Measurements from ENCODE around the gene CGNL1.

CGNL1 gene

DNA sequence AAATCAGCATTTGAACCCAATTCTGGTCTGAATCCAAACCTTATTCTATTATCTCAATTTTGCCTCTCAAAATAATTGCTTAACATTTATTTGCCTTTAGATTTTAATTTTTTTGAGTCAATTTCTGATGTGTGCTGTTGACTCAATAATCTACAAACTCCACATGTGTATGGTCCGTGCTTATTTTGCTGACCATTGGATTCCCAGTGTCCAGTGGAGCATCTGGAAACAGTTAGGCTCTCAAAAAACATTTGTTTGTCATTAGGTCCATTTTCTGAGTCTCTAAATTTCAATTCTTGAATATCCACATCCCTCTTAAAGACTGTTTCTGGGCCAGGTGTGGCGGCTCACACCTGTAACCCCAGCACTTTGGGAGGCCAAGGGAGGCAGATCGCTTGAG lies 196.2 kb downstream of the CGNL1 start:
- TF ChIP-seq, protein P1, sequence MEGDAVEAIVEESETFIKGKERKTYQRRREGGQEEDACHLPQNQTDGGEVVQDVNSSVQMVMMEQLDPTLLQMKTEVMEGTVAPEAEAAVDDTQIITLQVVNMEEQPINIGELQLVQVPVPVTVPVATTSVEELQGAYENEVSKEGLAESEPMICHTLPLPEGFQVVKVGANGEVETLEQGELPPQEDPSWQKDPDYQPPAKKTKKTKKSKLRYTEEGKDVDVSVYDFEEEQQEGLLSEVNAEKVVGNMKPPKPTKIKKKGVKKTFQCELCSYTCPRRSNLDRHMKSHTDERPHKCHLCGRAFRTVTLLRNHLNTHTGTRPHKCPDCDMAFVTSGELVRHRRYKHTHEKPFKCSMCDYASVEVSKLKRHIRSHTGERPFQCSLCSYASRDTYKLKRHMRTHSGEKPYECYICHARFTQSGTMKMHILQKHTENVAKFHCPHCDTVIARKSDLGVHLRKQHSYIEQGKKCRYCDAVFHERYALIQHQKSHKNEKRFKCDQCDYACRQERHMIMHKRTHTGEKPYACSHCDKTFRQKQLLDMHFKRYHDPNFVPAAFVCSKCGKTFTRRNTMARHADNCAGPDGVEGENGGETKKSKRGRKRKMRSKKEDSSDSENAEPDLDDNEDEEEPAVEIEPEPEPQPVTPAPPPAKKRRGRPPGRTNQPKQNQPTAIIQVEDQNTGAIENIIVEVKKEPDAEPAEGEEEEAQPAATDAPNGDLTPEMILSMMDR (conservative IDR thresholded peaks at IDR 0.05; ENCODE audit: low read depth, low read length), result no peak
- no peak overlapping the region for H3K4me3 ChIP-seq (ENCODE audit: low read depth, low read length)
- DNase-seq (ENCODE audit: low read depth), result no peak

DNA sequence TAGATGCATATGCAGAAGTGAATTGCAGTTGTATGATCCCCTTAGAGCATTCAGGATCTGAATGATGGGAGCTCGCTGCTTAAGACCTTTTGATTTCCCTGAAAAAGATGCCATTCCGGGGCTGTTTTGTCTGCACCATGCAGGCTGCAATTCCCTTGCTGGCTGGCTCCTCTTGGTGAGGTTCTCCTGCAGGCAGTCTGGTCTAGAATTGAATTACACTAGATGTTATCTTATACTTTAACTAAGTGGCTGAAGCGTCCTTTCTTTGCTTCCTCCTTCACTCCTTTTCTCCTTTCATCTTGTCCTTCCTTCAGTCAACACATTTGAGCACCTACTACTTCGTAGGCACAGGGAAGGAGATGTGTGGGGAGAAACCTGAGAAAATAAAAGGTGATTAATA lies 196.8 kb downstream of the CGNL1 start:
- no peak for DNase-seq (ENCODE audit: low read depth)
- no peak overlapping the region for H3K4me3 ChIP-seq (ENCODE audit: low read depth, low read length)
- TF ChIP-seq, protein P1 (conservative IDR thresholded peaks at IDR 0.05; ENCODE audit: low read depth, low read length), result no peak

DNA sequence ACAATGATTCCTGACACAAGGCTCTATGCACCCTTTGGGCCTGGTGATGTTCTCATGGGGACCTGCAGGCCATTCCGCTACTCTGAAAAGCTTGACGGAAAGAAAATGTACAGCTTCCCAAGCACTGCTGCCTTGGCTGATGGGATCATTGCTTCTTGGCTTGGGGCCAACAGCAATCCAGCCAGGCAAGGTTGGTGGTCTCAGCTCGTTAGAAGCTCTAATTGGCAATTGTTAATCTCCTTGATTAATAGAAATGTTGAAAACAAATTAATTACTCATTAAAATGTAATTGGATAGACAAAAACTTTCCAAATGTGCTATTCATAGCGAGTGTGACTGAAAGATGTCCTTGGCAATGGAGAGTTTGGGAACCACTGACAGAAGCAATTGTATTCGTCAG lies 199.1 kb downstream of the CGNL1 start:
- no peak overlapping the region for H3K4me3 ChIP-seq (ENCODE audit: low read depth, low read length)
- no peak for DNase-seq (ENCODE audit: low read depth)
- TF ChIP-seq, protein P1 (conservative IDR thresholded peaks at IDR 0.05; ENCODE audit: low read depth, low read length), result no peak

DNA sequence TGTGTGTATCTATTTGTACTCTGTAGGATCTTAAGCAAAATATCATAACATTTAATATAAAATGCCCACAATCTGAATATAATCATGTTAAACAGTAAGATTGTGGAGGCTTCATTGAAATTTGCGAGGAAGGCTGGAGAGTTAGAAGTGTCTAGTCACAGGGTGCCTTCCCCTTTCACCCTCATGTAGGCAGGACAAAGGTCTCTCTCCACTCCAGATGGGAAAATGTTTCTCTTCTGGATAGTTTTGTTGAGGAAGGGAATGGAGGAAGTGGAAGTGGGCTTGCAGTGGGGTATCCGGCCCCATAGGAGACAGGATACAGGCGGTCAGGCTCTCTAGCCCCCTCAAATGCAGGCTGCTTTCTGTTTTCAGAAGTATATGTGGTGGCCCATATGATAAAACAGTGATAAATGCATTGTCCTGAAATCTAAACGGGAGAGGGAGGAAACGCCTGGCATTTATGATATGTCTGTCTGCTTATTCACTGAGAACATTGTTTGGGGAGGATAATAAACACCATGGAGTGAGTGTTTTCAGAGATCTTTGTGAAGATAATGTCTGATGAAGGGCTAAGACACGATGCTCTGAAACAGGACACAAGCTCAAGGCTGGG lies 202.1 kb downstream of the CGNL1 start:
- TF ChIP-seq, protein P1 (conservative IDR thresholded peaks at IDR 0.05; ENCODE audit: low read depth, low read length), result no peak
- no peak overlapping the region for H3K4me3 ChIP-seq (ENCODE audit: low read depth, low read length)
- no peak for DNase-seq (ENCODE audit: low read depth)

DNA sequence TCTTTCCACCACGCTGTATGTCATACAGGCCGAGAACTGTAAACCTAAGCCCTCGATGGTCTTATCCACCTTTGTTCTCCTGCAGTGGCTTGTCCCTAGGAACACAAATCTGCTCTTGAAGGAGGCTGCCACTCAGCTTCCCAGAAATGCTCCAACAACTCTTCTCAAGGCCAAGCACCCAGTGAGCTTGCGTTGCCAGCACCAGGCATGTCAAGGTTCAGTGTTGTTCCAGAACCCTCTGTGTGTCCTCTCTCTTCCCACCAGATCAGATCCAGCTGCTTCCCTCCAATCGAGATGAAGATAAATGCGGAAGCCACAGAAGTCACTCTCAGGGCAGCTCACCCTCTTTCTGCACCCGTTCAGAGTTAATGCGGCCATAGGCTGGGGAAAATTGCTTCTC lies 204.1 kb downstream of the CGNL1 start:
- DNase-seq (ENCODE audit: low read depth), result no peak
- TF ChIP-seq, protein P1 (conservative IDR thresholded peaks at IDR 0.05; ENCODE audit: low read depth, low read length), result no peak

DNA sequence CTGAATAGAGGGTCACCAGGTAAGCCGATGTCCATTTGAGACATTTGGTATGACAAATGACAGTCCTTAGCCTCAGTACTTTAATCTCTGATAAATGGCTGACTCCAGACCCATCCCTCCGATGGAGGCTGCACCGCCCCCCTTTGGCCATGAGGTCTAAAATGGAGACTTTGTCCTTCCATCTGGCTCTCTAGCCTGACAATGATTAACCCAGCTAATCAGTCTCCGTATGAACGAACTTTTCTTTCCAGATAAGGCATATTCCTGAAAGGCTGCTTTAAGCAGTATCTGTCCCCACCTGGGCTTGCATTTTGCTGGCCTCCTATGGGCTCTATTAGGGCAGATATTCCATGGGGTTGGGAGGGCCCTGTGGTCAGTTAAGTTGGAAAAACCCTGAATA lies 204.6 kb downstream of the CGNL1 start:
- no peak overlapping the region for H3K4me3 ChIP-seq (ENCODE audit: low read depth, low read length)
- no peak for DNase-seq (ENCODE audit: low read depth)
- TF ChIP-seq, protein P1 (conservative IDR thresholded peaks at IDR 0.05; ENCODE audit: low read depth, low read length), result no peak

More for the DNA sequence above, 204.1 kb downstream of the CGNL1 start:
- H3K4me3 ChIP-seq (ENCODE audit: low read depth, low read length), result no peak overlapping the region

DNA sequence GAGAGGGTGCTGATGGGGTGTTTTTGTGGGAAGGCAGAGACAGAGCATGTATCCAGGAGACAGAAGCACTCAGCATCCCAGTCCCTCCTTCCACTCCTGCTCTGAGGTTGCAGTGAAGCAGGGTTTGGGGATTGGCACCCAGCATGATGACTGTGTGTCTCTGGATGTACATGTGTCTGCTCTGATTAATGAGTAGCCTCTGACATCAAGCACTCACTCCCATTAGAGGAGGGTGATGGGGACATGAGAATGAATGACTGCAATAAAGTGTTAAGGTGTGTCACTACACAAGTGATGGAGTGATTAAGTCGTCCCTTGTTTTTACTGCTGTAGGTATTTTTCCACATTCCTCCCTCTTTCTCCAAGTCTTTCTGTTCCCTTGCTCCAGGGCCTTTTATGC lies 205.8 kb downstream of the CGNL1 start:
- DNase-seq (ENCODE audit: low read depth), result no peak
- H3K4me3 ChIP-seq (ENCODE audit: low read depth, low read length), result no peak overlapping the region
- TF ChIP-seq, protein P1 (conservative IDR thresholded peaks at IDR 0.05; ENCODE audit: low read depth, low read length), result no peak
